Mesendoderm (in vitro differentiated cells): Measurements from ENCODE around the gene INSYN1.
"Not testable (repeated sequence)": the region's sequence is repeated elsewhere in the genome, so short reads cannot be mapped to it uniquely, and the experiment has no call there.

Experiments used
- DNase-seq: peaks from one replicate; pipeline ENCODE4 v3.0.0; 2013
- H2AK5ac ChIP-seq: 2 replicates; pipeline ENCODE4 v1.6.1; 2013; ENCODE audit warnings: low read length, inconsistent platforms
- H2BK120ac ChIP-seq: 2 replicates; pipeline ENCODE4 v1.6.1; 2013; ENCODE audit warnings: low read depth, mild to moderate bottlenecking, low read length, moderate library complexity, mixed read lengths
- H2BK15ac ChIP-seq: replicated peaks from 2 replicates; pipeline ENCODE4 v1.6.1; 2013; ENCODE audit warnings: low read depth, mild to moderate bottlenecking, moderate library complexity
- H2BK5ac ChIP-seq: 2 replicates; pipeline ENCODE4 v1.6.1; 2013; ENCODE audit warnings: low read length, inconsistent platforms
- H3K18ac ChIP-seq: 2 replicates; pipeline ENCODE4 v1.6.1; 2013; ENCODE audit warnings: mild to moderate bottlenecking, low read length, mixed read lengths
- H3K23ac ChIP-seq: one replicate; pipeline ENCODE4 v1.6.1; 2013; ENCODE audit warnings: low read length
- H3K27ac ChIP-seq: 2 replicates; pipeline ENCODE4 v1.5.1; 2013; ENCODE audit warnings: low read depth, mild to moderate bottlenecking, inconsistent platforms, low read length, moderate library complexity
- H3K27me3 ChIP-seq: 2 replicates; pipeline ENCODE4 v1.6.1; 2013; ENCODE audit warnings: low read length, control low read depth, mild to moderate bottlenecking, inconsistent platforms; ENCODE audit not compliant: insufficient read depth, poor library complexity
- H3K36me3 ChIP-seq: 2 replicates; pipeline ENCODE4 v1.6.1; 2013; ENCODE audit warnings: low read length, inconsistent platforms; ENCODE audit not compliant: control insufficient read depth, insufficient read depth
- H3K4ac ChIP-seq: one replicate; pipeline ENCODE4 v1.6.1; 2013; ENCODE audit warnings: low read depth, mild to moderate bottlenecking, low read length, moderate library complexity
- H3K4me1 ChIP-seq: 2 replicates; pipeline ENCODE4 v1.6.1; 2013; ENCODE audit warnings: low read depth, low read length, inconsistent platforms; ENCODE audit not compliant: control insufficient read depth
- H3K4me2 ChIP-seq: 2 replicates; pipeline ENCODE4 v1.6.1; 2013; ENCODE audit warnings: low read length
- H3K4me3 ChIP-seq: 2 replicates; pipeline ENCODE4 v1.5.1; 2013; ENCODE audit warnings: mild to moderate bottlenecking, low read length
- H3K56ac ChIP-seq: one replicate; pipeline ENCODE4 v1.6.1; 2013; ENCODE audit warnings: low read length
- H3K79me1 ChIP-seq: 2 replicates; pipeline ENCODE4 v1.6.1; 2013; ENCODE audit warnings: low read length, inconsistent platforms
- H3K79me2 ChIP-seq: 2 replicates; pipeline ENCODE4 v1.6.1; 2013; ENCODE audit warnings: mild to moderate bottlenecking, low read length; ENCODE audit not compliant: control insufficient read depth, insufficient read depth
- H3K9ac ChIP-seq: 2 replicates; pipeline ENCODE4 v1.6.1; 2013; ENCODE audit warnings: low read length, inconsistent platforms
- H4K5ac ChIP-seq: one replicate; pipeline ENCODE4 v1.6.1; 2013; ENCODE audit warnings: low read length
- H4K8ac ChIP-seq: one replicate; pipeline ENCODE4 v1.6.1; 2013; ENCODE audit warnings: low read depth, mild to moderate bottlenecking, control low read depth, low read length, moderate library complexity
- WGBS: extraction: QIAGEN DNeasy Blood & Tissue Kit; methylation state at CpG from one replicate; pipeline ENCODE4 v1.1.7; 2013; ENCODE audit warnings: low lambda C conversion rate, missing lambda C conversion rate; ENCODE audit not compliant: insufficient coverage; ENCODE audit errors: extremely low coverage; 5-methylcytosine and 5-hydroxymethylcytosine counted together

Gene INSYN1

GRCh38 chr15:73740152-73741048 lies 12.8 kb downstream of the INSYN1 start:
- Histone ChIP-seq H4K8ac (no peak overlapping the region), H2BK120ac (no peak overlapping the region), H3K56ac (no peak overlapping the region), H3K27ac (no peak overlapping the region), H3K23ac (no peak overlapping the region), H3K79me2 (no peaks in the 10 kb centered on the region), H3K4me2 (no peak overlapping the region), H4K5ac (no peak overlapping the region), H3K27me3 (no peaks in the 10 kb centered on the region), H3K4ac (no peak overlapping the region), H3K18ac (no peak overlapping the region), H2BK5ac (no peak overlapping the region), H3K9ac (no peak overlapping the region), H2BK15ac (no peak overlapping the region), H2AK5ac (no peak overlapping the region), H3K4me1 (peaks cover 16% of the 10 kb centered on the region), H3K79me1 (no peaks in the 10 kb centered on the region), H3K4me3 (no peak overlapping the region), H3K36me3 (no peaks in the 10 kb centered on the region)
- DNase-seq, result no peak
- WGBS, result no CpG with 5 or more reads among the region's 25 CpGs

GRCh38 chr15:73737535-73737934 lies 15.6 kb downstream of the INSYN1 start:
- Histone ChIP-seq H3K27me3 (no peaks in the 10 kb centered on the region), H2AK5ac (no peak overlapping the region), H3K18ac (no peak overlapping the region), H4K5ac (no peak overlapping the region), H2BK5ac (no peak overlapping the region), H3K27ac (no peak overlapping the region), H3K56ac (peak overlapping the region; percentile 11), H3K4ac (no peak overlapping the region), H3K9ac (no peak overlapping the region), H3K4me3 (no peak overlapping the region), H3K23ac (no peak overlapping the region), H2BK15ac (no peak overlapping the region), H3K4me1 (peaks cover 4% of the 10 kb centered on the region), H2BK120ac (no peak overlapping the region), H3K4me2 (no peak overlapping the region), H3K79me1 (no peaks in the 10 kb centered on the region), H3K79me2 (no peaks in the 10 kb centered on the region), H3K36me3 (no peaks in the 10 kb centered on the region), H4K8ac (no peak overlapping the region)
- DNase-seq, result no peak
- WGBS, result no CpG with 5 or more reads among the region's 7 CpGs

- Histone ChIP-seq H3K23ac (no peak overlapping the region), H2BK120ac (no peak overlapping the region), H3K56ac (no peak overlapping the region), H3K36me3 (no peaks in the 10 kb centered on the region), H3K27ac (no peak overlapping the region), H4K5ac (no peak overlapping the region), H4K8ac (no peak overlapping the region), H3K79me2 (no peaks in the 10 kb centered on the region), H3K9ac (no peak overlapping the region), H3K4me1 (peaks cover 4% of the 10 kb centered on the region), H2AK5ac (no peak overlapping the region), H3K4me2 (no peak overlapping the region), H2BK5ac (no peak overlapping the region), H3K27me3 (no peaks in the 10 kb centered on the region), H2BK15ac (no peak overlapping the region), H3K79me1 (no peaks in the 10 kb centered on the region), H3K4me3 (no peak overlapping the region), H3K18ac (no peak overlapping the region), H3K4ac (no peak overlapping the region)
- WGBS, result no CpG with 5 or more reads among the region's 3 CpGs
- no peak for DNase-seq
Measured at GRCh38 chr15:73732930-73733329, 20.2 kb downstream of the INSYN1 start.

GRCh38 chr15:73732051-73732450 lies 21.1 kb downstream of the INSYN1 start:
- not testable (repeated sequence) for H4K5ac ChIP-seq, H2AK5ac ChIP-seq, H3K9ac ChIP-seq, H3K79me2 ChIP-seq, H3K56ac ChIP-seq, H3K4me2 ChIP-seq, H3K4me3 ChIP-seq, H3K4ac ChIP-seq, H2BK120ac ChIP-seq, H2BK5ac ChIP-seq, H3K27ac ChIP-seq, DNase-seq, H4K8ac ChIP-seq, H3K23ac ChIP-seq, H3K79me1 ChIP-seq, H2BK15ac ChIP-seq, H3K4me1 ChIP-seq, H3K18ac ChIP-seq, H3K27me3 ChIP-seq, H3K36me3 ChIP-seq
- no CpG with 5 or more reads among the region's 29 CpGs for WGBS

- Histone ChIP-seq H2BK120ac (no peak overlapping the region), H3K27ac (no peak overlapping the region), H2BK15ac (no peak overlapping the region), H3K4me1 (no peaks in the 10 kb centered on the region), H3K23ac (no peak overlapping the region), H4K5ac (no peak overlapping the region), H3K4ac (no peak overlapping the region), H2BK5ac (no peak overlapping the region), H3K4me2 (no peak overlapping the region), H3K4me3 (no peak overlapping the region), H3K56ac (no peak overlapping the region), H4K8ac (no peak overlapping the region), H3K18ac (no peak overlapping the region), H3K79me2 (no peaks in the 10 kb centered on the region), H3K79me1 (no peaks in the 10 kb centered on the region), H3K9ac (no peak overlapping the region), H2AK5ac (no peak overlapping the region), H3K27me3 (no peaks in the 10 kb centered on the region), H3K36me3 (no peaks in the 10 kb centered on the region)
- no CpG with 5 or more reads among the region's 7 CpGs for WGBS
- no peak for DNase-seq
Measured at GRCh38 chr15:73727330-73727976, 25.7 kb downstream of the INSYN1 start.
